Stimulated activated CD4-positive, alpha-beta T cell treated with anti-CD3 and anti-CD28 coated beads, Interleukin-4, amount 100 ng/mL, for 1 hour (primary cell): ENCODE measurements around the gene NMBR.
"Not testable (repeated sequence)": the region's sequence is repeated elsewhere in the genome, so short reads cannot be mapped to it uniquely, and the experiment has no call there.

Source experiments
- DNase-seq: peaks from one replicate; pipeline ENCODE4 v3.0.0-alpha.2; 2020

NMBR gene

DNA sequence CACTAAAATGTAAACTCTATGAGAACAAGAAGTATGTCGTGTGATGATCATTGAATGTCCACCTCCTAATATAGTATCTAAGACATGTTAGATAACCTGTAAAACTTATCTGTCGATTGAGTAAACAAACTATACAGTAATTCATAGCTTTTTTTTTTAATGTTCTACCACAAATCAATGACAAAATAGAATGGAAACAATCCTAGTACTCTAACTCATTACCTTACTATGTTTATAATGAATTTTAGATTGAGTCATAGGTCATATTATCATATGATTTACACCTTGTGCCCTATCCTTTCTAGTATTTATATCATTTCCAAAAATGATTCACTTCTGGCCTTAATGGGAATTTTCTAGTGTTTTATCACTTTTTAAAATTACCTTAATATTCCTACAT, 6.3 kb upstream of the NMBR start:
- no peak for DNase-seq

DNA sequence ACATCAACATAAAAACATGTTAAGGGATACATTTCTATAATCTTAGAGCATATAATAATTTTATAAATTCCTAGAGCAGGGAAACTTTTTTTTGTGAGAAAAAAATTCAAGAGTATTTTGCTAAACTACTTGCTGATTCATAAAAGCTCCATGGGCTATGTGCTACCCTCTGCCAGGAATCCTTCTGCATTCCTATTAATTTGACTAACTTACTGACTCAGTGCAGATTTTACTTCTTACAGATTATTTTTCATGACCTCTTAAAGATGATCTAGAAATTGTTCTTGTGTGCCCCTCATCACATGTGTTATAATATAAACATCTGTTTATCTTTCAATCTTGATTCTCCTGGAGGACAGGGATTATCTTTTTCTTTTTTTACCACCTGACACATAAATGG, 5.8 kb upstream of the NMBR start:
- no peak for DNase-seq

DNA sequence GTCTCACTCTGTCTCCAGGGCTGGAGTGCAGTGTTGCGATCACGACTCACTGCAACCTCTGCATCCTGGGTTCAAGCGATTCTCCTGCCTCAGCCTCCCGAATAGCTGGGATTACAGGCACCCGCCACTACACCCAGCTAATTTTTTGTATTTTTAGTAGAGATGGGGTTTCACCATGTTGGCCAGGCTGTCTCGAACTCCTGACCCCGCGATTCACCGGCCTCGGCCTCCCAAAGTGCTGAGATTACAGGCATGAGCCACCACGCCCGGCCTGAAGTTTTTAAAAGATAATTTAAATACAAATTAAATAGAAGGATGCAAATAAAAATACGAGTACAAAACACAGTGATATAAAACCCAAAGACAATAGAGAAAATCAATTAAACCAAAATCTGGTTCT, 5.4 kb downstream of the NMBR start:
- not testable (repeated sequence) for DNase-seq

DNA sequence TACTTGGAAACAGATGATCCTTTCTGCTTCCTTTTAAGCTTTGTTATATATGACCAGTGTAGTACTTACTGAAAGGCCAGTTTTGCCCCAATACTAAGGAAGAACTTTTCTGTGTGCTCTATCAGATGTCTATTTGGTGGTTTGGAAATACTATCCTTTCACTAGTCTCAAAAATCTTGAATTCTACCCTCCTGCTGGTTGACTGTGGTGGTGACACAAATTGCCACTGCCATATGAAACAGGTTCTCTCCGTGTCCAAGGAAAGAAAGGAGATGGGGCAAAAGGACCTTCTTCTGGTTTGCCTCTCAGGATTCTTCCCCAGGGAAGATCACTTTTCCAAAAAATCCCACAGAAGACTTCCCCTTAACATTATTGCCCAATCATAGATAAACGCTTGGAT, 8.0 kb downstream of the NMBR start:
- DNase-seq = no peak

DNA sequence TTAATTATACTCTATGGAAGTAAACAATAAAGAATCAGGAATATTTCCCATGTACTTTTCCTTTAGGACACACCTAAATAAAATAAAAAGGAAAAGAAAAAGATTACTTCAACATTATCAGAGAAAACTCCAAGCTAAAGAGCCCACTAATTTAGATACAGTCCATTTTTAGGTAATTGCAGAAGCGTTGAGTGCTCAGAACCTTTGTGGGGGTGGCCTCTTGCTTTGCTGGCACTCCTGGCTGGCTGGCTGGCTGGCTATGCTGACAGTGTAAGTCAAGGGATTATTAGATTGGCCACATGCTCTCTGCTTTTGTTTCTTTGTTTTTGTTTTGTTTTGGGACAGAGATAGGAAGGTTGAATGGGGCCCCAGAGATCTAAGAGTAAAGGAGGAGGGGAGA, 14.3 kb downstream of the NMBR start, which contains the start of gene GJE1:
TSS of gene GJE1 (plus strand) at position 301 of the 400 bp plus-strand sequence. CDS start 234 bp downstream, outside the sequence.
- DNase-seq = no peak

DNA sequence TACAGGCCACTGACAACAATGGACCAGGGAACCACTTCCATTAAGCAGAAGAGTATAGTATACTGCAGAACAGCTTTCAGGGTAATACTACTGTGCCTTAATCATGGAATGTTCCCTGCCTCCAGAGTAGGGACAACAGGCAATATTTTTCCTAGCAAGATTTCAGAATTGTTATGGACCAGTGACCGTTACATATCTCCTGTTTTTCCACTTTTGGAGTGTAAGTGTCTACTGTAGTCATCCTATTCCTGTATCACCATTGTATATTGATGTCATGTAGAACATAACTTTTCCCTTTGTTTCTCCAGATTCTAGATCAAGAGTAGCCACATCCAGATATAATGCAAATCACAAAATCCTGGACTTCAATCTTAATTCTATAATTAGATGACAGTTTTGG, 16.1 kb downstream of the NMBR start:
- no peak for DNase-seq

DNA sequence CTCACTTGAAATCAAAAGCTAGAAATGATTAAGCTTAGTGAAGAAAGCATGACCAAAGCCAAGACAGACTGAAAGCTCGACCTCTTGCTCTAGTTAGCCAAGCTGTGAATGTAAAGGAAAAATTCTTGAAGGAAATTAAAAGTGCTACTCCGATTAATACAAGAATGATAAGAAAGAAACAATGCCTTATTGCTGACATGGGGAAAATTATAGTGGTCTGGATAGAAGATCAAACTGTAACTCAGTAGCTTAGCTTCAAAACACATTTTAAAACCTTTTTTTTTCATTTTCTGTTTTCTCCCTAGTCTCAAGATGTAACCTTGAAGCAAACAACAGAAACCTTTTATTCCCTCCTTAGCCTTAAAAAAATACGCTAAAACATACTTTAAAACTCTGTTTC, 25.6 kb downstream of the NMBR start:
- DNase-seq = no peak

DNA sequence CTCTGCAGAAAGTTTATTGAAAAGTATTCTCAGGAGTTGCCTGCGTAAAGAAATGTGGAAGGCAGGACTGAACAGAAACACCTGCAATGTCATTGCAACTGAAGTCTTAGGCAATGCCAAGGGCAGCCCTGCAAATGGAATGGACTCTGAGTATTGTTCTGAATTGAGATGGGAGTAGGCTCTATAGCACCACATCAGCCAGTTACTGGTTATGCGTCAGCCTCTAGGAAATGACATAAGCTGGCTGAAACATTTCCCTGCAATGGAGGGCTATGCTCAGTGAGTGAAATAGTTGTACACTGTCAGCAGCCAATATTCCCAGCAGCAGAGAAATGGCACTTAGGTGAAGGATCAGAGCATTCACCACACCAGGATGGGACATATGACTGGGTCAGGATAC, 28.0 kb downstream of the NMBR start:
- no peak for DNase-seq

DNA sequence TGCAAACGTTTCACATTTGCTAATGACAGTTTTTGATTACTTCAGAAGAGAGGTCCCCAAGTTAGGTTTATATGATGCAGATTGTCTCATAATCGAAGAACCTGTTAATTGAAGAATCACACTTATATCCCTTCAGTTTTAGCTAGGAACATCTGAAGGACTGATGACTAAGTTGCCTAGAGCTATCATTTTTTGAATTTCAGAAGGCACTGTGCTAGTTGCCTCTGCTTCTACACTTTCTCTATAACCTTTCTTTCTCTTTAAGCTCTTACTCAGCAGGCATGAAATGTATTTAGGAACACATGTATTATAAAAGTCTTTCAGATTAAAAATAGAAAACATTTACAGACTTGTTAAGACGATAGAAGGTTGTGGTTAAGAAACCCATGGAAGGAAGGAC, 28.6 kb downstream of the NMBR start:
- DNase-seq = no peak

DNA sequence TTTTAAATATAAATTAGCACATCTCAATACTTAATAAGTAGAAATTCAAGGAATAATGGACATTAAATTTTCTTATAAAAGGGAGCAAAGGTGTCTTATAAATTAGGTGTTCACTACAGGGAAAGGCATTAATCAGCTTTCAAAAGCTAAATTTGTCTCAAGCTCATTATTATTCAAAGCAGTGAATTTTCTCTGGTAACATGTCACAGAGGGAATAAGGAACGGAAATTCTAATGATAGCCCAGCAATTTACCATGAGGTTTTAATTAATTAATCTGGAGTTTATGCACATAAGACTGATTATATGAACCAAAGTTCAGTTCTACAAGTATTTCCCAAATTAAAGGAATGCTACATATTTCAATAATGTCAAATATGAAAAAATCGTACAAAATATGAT, 29.6 kb downstream of the NMBR start:
- no peak for DNase-seq

DNA sequence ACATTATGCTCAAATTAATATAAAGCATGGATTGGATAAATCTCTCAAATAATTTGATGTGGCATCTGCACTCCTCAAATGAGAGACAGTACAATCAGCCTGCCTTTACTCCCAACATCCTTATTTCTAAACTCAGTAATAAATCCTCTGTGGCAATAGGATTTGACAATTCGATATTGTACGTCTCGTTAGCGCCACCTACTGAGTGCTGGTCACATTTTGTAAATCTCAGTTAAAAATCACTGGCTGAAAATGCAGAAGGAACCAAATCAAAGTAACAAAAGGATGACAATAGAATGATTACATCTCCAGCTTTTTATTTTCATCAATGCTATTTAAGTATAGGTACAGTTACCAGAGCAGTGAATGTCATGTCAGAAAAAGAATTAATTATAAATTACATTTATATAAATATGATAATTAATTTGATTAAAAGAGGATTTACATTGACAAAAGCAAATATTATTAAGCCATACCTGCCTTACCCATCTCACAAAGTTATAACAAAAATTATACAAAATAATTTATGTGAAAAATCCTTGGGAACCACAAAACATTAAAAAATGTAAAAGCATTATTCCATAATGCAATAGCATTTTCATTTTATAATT, 34.4 kb downstream of the NMBR start:
- peak; percentile 66 for DNase-seq

DNA sequence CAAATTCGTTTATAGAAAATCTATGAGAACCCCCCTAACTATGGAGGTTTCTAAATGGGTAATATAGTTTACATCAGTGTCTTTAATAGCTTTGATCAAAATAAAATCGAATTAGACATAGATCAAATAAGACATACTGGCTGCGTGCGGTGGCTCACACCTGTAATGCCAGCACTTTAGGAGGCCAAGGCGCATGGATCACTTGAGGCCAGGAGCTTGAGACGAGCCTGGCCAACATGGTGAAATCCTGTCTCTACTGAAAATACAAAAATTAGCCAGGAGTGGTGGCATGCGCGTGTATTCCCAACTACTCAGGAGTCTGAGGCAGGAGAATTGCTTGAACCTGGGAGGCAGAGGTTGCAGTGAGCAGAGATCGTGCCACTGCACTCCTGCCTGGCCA, 36.1 kb downstream of the NMBR start:
- DNase-seq = not testable (repeated sequence)

DNA sequence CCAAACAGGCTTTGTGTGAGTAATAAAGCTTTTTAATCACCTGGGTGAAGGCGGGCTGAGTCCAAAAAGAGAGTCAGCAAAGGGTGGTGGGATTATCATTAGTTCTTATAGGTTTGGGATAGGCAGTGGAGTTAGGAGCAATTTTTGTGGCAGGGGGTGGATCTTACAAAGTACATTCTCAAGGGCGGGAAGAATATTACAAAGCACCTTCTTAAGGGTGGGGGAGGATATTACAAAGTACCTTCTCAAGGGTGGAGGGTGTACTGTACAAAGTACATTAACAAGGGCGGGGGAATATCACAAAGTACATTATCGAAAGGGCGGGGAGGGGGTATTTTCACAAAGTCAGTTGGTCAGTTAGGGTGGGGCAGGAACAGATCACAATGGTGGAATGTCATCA, 42.1 kb downstream of the NMBR start:
- DNase-seq = not testable (repeated sequence)

DNA sequence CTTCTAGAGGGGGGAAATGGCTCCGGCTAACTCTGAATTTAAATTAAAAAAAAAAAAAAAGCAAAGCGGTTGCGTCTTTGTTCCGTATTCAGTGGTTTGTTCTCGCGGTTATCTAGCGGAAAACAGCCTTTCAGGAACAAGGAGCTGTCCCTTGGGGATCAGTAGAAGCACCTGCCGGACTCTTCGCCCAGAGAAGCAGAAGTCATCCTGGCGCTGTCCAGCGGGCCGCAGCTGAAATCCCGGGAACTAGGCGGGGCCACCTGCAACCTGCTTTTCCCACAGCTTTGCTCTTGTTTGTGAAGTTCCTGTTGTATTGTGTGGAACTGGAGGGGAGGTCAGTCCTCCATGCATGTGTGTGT, 58.1 kb downstream of the NMBR start:
- no peak for DNase-seq

DNA sequence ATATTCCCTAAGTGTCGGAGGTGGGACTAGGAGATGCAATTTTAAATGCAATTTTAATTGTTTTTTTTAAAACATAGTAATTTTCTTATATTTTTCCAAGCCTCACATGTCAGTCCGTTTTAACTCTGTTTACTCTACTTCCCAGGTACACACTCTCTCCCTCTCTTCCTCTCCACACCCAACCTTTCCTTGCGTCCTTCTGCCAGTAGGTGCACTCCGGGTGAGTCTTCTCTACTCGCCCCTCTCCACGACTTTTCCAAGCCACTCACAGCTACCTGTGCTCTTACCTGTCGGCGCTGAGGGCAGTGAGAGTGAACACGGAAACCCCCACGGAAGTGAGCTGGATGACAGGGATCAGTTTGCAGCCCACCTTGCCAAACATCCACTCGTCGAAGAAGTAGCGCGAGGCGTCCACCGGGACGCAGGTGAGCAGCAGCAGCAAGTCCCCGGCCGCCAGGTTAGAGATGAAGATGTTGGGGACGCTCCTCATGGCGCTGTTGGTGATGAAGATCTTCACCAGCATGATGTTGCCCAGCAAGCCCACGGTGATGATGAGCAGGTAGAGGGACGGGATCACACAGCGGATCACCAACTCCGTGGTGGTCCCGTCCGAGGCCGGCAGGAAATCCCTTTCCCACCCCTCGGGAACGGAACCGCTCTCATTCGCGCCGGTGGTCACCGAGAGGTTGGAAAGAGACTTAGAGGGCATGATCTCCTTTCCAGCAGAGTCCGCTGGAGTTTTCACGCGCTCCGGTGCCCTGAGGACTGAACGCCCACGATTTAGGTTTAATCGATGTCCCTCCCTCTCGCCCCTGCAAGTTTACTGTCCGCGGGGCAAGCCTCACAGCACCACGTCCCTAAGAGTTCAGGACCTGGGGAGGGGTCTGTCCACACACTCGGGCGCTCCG, 58.7 kb downstream of the NMBR start:
- no peak for DNase-seq

DNA sequence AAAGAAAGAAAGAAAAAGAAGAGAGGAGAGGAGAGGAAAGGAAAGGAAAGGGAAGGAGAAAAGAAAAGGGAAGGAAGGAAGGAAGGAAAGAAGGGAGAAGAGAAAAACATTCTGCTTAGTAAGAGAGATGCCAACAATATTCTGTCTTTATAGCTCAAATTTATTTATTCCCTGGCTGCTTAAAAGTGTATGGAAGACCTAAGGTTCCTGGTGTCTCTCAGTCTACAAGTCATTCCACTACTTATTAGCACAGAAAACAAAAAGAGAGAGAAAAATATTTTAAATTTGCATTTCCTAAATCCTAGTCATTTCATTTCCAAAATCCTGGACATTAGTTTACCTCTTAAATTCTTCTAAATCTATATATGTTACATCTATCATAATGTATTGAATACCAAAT, 67.8 kb downstream of the NMBR start:
- DNase-seq = no peak

DNA sequence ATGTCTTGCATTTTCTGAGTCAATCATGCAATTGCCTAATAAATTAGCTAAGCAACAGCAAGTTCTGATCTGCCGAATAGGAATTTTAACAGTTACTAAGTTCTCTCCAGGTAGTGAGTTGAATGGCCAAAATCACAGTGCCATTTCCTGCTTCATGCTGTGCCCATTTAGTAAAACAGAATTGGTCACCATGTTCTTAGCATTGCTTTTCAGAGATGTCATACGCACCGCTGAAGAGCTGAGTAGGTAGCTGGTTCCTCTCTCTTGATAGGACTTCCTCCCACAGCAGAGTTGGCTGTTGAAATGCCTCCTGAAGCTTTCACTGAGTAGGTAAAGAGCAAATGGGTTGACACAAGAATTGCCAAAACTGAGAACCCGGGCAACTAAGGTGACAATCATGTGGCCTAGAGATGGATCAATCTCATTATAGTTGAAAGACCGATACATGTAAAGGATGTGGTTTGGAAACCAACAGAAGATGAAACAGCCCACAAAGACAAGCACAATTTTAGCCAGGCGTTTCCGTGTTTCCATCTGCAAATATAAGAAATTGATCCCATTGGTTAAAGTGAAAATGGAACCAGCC, 71.3 kb downstream of the NMBR start:
- DNase-seq = no peak

DNA sequence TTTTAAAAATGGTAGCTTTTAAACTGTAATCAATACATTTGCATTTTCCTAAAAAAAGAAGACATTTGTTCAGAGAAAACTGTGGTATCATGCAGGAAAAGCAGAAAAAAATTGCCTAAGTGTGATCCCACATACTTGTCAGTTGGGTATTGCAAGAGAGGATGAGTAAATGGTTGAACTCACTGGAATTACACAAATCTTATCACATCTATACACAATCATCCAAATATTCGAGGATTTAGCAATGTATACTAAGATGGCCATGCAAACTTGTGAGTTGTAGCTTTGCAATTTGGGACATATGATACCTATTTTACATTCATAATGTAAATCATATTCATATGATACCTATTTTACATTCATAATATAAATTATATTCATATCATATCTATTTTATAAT, 72.4 kb downstream of the NMBR start:
- no peak for DNase-seq

DNA sequence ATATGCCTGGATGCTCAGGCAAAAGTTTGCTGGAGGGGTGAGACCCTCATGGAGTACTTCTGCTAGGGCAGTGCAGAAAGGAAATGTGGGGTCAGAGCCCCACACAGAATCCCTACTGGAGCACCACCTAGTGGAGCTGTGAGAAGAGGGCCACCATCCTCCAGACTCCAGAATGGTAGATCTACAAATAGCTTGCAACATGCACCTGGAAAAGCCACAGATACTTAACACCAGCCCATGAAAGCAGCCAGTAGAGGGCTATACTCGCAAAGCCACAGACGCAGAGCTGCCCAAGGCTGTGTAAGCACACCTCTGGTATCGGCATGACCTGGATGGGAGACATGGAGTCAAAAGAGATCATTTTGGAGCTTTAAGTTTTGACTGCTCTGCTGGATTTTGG, 74.9 kb downstream of the NMBR start:
- no peak for DNase-seq

DNA sequence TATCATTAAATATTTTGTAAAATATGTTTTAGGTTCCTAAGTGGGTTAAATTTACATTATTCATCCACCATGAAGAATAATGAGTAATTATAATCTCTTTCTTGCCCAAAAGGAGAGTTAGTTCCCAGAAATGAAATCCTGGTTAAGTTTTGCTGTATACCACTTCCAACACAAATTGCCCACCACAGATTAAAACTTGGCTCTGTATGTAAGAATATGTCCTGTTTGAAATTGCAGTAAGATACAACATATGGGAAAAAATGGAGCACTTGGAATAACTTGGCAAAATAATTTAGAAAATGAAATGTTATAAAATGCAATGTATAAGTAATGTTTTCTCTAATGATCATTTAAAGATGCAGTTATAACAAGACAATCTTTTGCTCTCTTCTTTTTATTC, 78.5 kb downstream of the NMBR start:
- no peak for DNase-seq

DNA sequence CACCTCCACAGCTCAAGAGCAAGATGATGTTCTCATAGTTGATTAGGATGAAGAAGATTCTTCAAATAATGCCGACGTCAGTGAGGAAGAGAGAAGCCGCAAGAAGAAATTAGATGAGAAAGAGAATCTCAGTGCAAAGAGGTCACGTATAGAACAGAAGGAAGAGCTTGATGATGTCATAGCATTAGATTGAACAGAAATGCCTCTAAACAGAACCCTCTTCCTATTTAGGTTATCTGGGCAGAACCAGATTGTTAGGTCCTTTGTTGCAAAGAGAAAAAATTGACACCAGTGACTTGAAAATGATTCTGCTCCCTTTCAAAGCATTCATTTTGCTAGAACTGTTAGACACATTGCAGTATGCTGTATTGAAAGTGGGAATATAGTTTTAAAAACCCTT, 84.1 kb downstream of the NMBR start:
- not testable (repeated sequence) for DNase-seq

DNA sequence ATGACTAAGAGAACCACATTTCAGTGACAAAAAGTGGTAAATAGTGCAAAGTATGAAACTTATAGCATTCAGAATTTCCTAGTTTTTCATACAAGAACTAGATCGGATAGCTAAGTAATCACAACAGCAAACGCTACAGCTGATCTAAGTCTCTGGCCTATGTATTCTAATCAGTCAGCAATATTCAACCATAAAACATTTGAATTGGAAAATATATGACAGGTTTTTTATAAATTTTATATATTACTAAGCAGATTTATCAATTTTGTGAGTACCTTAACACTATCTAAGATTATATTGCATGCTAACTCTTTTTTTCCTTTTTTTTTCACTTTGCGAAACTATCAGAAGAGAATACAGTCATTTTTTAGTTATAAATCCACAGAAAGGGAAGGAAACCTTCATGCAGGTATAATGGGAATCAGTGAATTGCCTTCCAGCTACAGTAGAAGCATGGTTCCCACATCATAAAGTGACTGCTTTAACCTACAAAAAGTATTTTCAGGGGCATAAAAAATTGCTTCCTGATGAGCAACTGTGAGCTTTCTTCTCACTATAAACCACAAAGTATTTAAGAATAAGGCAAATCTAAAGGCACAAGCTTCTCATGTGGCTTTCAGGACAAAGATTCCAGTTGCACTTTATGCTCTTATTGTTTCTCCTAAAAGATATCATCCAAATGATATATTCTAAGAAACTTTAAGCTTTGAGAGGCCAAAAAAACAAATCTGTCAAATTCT, 88.2 kb downstream of the NMBR start:
- DNase-seq = no peak

DNA sequence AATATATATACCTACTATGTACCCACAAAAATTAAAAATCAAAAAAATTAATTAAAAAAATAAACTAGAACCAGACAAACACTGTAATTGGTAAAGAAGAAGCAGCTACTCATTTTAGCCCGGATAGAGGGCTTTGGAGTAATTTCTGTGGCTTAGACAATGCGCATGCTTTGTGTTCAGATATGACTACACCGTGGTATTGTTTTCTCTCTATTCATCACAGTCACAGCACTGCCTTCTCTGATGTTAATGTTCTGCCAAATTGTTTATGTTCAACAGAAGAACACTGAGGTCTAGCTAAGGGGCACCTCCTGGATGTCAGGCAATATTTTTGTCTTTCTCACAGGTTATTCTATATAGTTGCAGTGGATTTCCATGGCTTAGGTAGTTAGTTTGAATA, 91.7 kb downstream of the NMBR start:
- no peak for DNase-seq

DNA sequence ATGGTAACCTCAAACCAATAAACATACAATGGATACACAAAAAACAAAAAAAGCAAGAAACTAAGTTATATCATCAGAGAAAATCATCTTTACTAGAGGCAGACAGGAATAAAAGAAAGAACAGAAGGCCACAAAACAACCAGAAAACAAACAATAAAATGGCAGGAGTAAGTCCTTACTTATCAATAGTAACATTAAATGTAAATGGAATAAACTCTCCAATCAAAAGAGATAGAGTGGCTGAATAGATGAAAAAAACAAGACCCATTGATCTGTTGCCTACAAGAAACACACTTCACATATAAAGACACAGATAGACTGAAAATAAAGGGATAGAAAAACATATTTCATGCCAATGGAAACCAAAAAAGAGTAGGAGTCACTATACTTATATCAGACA, 95.5 kb downstream of the NMBR start:
- no peak for DNase-seq
